Measurements from ENCODE around the gene PPM1E.
"Not testable (repeated sequence)": the region's sequence is repeated elsewhere in the genome, so short reads cannot be mapped to it uniquely, and the experiment has no call there.

The PPM1E gene

DNA sequence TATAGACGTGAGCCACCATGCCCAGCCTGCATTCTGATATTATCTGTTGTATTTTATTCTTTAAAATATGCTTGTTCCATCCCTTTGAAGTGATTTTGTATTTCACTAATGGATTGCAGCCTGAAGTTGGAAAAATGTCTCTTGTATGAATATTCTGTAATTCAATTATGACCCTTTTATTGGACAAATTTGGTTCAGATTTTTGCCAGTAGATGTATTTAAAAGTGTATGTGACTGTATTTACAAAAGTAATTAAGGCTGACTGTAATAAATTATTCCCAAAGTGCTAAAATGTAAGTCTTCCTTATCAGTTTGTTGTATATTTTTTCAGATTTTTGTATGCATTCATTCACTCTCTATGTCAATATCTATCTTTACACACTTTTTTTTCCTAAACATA lies 23.8 kb downstream of the PPM1E start:
- H3K4me3 ChIP-seq (ENCODE audit: low read depth, low read length): no peak overlapping the region
- H3K36me3 ChIP-seq (ENCODE audit: control insufficient read depth, insufficient read depth, low read length): no peaks in the 10 kb centered on the region
- no peaks in the 10 kb centered on the region for H3K4me1 ChIP-seq (ENCODE audit: control insufficient read depth, insufficient read depth, low read length)
- H3K27ac ChIP-seq (ENCODE audit: low read depth, low read length): no peak overlapping the region
- no peaks in the 10 kb centered on the region for H3K9me3 ChIP-seq (ENCODE audit: control insufficient read depth, insufficient read depth, low read length)
- H3K27me3 ChIP-seq (ENCODE audit: control insufficient read depth, insufficient read depth, low read length): no peaks in the 10 kb centered on the region
- H3K9ac ChIP-seq (ENCODE audit: low read depth, low read length): no peak overlapping the region

DNA sequence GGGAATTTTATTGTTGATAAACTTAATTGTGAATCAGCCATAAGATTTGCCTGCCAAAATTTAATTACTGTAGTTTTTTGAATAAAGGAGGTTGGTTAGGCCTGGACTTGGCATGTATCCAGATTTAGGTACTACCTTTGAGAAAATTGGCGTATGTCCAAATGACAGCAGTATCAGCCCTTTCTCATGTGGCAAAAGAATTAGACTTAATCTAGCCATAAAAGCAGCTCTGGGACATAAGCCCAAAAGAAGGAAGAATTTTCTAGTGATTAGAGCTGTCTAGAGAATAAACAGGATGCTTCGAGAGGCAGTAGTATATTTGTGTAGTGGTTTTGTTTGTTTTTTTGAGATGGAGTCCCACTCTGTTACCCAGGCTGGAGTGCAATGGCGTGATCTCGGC lies 27.7 kb downstream of the PPM1E start:
- no peak overlapping the region for H3K4me3 ChIP-seq (ENCODE audit: low read depth, low read length)
- no peaks in the 10 kb centered on the region for H3K9me3 ChIP-seq (ENCODE audit: control insufficient read depth, insufficient read depth, low read length)
- H3K27ac ChIP-seq (ENCODE audit: low read depth, low read length): no peak overlapping the region
- no peaks in the 10 kb centered on the region for H3K4me1 ChIP-seq (ENCODE audit: control insufficient read depth, insufficient read depth, low read length)
- H3K27me3 ChIP-seq (ENCODE audit: control insufficient read depth, insufficient read depth, low read length): no peaks in the 10 kb centered on the region
- no peak overlapping the region for H3K9ac ChIP-seq (ENCODE audit: low read depth, low read length)
- no peaks in the 10 kb centered on the region for H3K36me3 ChIP-seq (ENCODE audit: control insufficient read depth, insufficient read depth, low read length)

DNA sequence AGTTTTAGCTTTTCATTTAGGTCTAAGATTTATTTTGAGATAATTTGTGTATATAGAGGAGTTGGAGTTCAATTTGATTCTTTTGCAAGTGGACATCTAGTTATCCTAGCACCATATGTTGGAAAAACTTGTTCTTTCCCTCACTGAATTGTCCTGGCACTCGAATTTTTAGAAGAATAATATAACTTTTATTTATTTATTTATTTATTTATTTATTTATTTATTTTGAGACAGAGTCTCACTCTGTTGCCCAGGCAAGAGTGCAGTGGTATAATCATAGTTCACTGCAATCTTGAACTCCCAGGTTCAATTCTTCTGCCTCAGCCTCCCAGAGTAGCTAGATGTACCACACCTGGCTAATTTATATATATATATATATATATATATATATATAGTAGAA lies 29.4 kb downstream of the PPM1E start:
- no peak overlapping the region for H3K4me3 ChIP-seq (ENCODE audit: low read depth, low read length)
- no peak overlapping the region for H3K27ac ChIP-seq (ENCODE audit: low read depth, low read length)
- H3K9ac ChIP-seq (ENCODE audit: low read depth, low read length): no peak overlapping the region
- no peaks in the 10 kb centered on the region for H3K36me3 ChIP-seq (ENCODE audit: control insufficient read depth, insufficient read depth, low read length)
- no peaks in the 10 kb centered on the region for H3K9me3 ChIP-seq (ENCODE audit: control insufficient read depth, insufficient read depth, low read length)
- no peaks in the 10 kb centered on the region for H3K27me3 ChIP-seq (ENCODE audit: control insufficient read depth, insufficient read depth, low read length)
- no peaks in the 10 kb centered on the region for H3K4me1 ChIP-seq (ENCODE audit: control insufficient read depth, insufficient read depth, low read length)

DNA sequence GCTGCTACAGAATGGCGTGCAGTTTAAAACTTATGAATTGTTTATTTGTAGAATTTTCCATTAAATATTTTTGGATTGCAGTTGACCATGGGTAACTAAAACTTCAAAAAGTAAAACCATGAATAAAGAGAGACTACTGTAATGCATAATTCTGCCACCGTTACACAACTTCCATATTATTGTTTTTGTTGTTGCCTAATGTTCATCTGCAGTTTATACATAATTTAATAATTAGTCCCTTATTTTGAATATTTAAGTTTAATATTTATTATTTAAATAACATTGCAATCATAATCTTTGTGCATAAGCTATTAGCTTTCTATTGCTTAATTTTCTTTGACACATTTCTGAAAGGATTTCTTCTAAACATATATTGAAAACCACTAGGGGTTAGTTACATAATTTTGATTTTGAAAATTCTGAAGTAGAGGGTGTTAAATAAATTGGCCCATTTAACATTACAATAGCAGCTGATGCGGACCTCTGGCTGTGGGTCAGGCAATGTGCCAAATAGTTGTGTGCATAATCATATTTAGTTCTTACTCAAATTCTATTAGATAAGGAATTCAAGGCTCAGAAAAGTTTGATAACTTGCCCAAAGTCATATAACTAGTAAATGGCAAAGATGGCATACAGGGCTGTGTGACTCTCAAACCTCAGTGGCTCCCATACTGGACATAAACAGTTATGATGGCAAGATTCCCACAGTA lies 31.1 kb downstream of the PPM1E start:
- Histone ChIP-seq H3K9me3 (ENCODE audit: control insufficient read depth, insufficient read depth, low read length) (no peaks in the 10 kb centered on the region), H3K4me1 (ENCODE audit: control insufficient read depth, insufficient read depth, low read length) (no peaks in the 10 kb centered on the region), H3K27ac (ENCODE audit: low read depth, low read length) (no peak overlapping the region), H3K9ac (ENCODE audit: low read depth, low read length) (no peak overlapping the region), H3K36me3 (ENCODE audit: control insufficient read depth, insufficient read depth, low read length) (no peaks in the 10 kb centered on the region), H3K4me3 (ENCODE audit: low read depth, low read length) (no peak overlapping the region), H3K27me3 (ENCODE audit: control insufficient read depth, insufficient read depth, low read length) (no peaks in the 10 kb centered on the region)

DNA sequence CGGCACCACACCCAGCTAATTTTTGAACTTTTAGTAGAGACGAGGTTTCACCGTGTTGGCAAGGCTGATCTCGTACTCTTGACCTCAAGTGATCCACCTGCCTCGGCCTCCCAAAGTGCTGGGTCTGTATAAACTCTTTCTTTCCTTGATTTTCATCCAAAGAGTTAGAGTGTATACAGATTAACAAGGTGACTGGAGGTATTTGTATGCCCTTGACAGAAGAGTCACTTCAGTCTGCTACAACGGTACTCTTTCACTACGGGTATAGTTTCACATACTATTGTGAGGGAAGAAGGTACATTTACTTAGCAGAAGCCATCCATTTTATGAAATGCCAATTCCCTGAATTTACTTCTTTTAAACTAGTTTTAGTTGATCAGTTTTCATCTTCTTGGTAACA lies 32.5 kb downstream of the PPM1E start:
- no peaks in the 10 kb centered on the region for H3K4me1 ChIP-seq (ENCODE audit: control insufficient read depth, insufficient read depth, low read length)
- no peaks in the 10 kb centered on the region for H3K9me3 ChIP-seq (ENCODE audit: control insufficient read depth, insufficient read depth, low read length)
- no peaks in the 10 kb centered on the region for H3K36me3 ChIP-seq (ENCODE audit: control insufficient read depth, insufficient read depth, low read length)
- H3K27ac ChIP-seq (ENCODE audit: low read depth, low read length): no peak overlapping the region
- H3K4me3 ChIP-seq (ENCODE audit: low read depth, low read length): no peak overlapping the region
- no peaks in the 10 kb centered on the region for H3K27me3 ChIP-seq (ENCODE audit: control insufficient read depth, insufficient read depth, low read length)
- H3K9ac ChIP-seq (ENCODE audit: low read depth, low read length): no peak overlapping the region

DNA sequence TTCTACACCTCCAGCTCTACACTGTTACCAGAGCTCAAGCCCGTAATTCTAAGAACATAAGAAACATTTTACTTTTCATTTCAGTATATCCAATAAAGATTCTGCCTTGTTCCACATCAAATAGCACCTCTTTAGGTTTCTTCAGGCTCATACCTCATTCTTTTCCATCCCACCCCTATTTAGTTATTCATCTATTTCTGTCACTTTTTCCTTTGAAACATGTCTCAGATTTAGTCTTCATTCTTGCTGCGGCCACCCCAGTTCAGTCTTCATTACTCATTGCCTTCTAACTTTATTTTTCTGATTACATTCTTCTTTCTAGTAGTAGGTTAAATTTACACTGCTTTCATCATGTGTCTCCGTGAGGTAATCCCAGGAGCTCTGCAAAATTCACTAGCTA lies 33.5 kb downstream of the PPM1E start:
- H3K9ac ChIP-seq (ENCODE audit: low read depth, low read length): no peak overlapping the region
- H3K4me3 ChIP-seq (ENCODE audit: low read depth, low read length): no peak overlapping the region
- H3K27me3 ChIP-seq (ENCODE audit: control insufficient read depth, insufficient read depth, low read length): no peaks in the 10 kb centered on the region
- H3K27ac ChIP-seq (ENCODE audit: low read depth, low read length): no peak overlapping the region
- no peaks in the 10 kb centered on the region for H3K4me1 ChIP-seq (ENCODE audit: control insufficient read depth, insufficient read depth, low read length)
- H3K36me3 ChIP-seq (ENCODE audit: control insufficient read depth, insufficient read depth, low read length): no peaks in the 10 kb centered on the region
- no peaks in the 10 kb centered on the region for H3K9me3 ChIP-seq (ENCODE audit: control insufficient read depth, insufficient read depth, low read length)

DNA sequence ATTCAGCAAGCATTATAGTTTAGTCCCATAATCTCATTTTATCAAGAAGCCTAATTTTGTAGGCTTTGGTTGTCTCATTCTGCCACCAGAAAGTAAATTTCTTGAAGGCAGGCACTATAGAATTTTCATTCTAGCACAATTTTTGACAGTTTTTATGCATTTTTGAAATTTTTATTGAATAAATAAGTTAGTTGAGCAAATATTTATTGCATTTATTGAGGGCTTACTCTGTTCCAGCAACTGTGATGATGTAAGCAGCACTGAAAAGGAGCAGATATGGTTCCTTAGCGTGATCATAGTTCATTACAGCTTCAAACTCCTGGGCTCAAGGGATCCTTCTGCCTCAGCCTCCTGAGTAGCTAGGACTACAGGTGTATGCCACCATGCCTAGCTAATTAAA lies 34.2 kb downstream of the PPM1E start:
- no peak overlapping the region for H3K9ac ChIP-seq (ENCODE audit: low read depth, low read length)
- no peaks in the 10 kb centered on the region for H3K36me3 ChIP-seq (ENCODE audit: control insufficient read depth, insufficient read depth, low read length)
- H3K27me3 ChIP-seq (ENCODE audit: control insufficient read depth, insufficient read depth, low read length): no peaks in the 10 kb centered on the region
- H3K4me1 ChIP-seq (ENCODE audit: control insufficient read depth, insufficient read depth, low read length): no peaks in the 10 kb centered on the region
- H3K4me3 ChIP-seq (ENCODE audit: low read depth, low read length): no peak overlapping the region
- H3K27ac ChIP-seq (ENCODE audit: low read depth, low read length): no peak overlapping the region
- H3K9me3 ChIP-seq (ENCODE audit: control insufficient read depth, insufficient read depth, low read length): no peaks in the 10 kb centered on the region

DNA sequence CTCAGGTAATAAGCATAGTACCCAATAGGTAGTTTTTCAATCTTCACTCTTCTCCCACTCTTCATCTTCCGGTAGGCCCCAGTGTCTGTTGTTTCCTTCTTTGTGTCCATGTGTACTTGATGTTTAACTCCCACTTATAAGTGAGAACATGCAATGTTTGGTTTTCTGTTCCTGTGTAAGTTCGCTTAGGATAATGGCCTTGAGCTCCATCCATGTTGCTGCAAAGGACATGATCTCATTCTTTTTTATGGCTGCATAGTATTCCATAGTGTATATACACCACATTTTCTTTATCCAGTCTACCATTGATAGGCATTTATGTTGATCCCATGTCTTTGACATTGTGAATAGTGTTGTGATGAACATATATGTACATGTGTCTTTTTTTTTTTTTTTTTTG lies 38.9 kb downstream of the PPM1E start:
- not testable (repeated sequence) for H3K27me3 ChIP-seq (ENCODE audit: control insufficient read depth, insufficient read depth, low read length); H3K4me1 ChIP-seq (ENCODE audit: control insufficient read depth, insufficient read depth, low read length); H3K4me3 ChIP-seq (ENCODE audit: low read depth, low read length); H3K9me3 ChIP-seq (ENCODE audit: control insufficient read depth, insufficient read depth, low read length); H3K9ac ChIP-seq (ENCODE audit: low read depth, low read length); H3K27ac ChIP-seq (ENCODE audit: low read depth, low read length); H3K36me3 ChIP-seq (ENCODE audit: control insufficient read depth, insufficient read depth, low read length)

DNA sequence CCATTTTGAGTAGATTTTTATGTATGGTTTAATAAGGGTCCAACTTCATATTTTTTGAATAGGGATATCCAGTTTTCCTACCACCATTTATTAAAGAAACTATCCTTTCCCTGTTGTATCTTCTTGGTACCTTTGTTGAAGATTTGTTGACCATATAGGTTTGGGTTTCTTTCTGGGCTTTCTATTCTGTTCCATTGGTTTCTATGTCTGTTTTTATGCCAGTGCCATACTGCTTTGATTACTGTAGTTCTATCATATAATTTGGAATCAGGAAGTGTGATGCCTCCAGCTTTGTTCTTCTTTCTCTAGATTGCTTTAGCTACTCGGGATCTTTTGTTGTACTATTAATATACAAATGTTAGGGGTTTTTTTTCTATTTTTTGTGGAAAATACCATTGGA lies 46.5 kb downstream of the PPM1E start:
- Histone ChIP-seq H3K9me3 (ENCODE audit: control insufficient read depth, insufficient read depth, low read length) (no peaks in the 10 kb centered on the region), H3K4me3 (ENCODE audit: low read depth, low read length) (no peak overlapping the region), H3K4me1 (ENCODE audit: control insufficient read depth, insufficient read depth, low read length) (no peaks in the 10 kb centered on the region), H3K27me3 (ENCODE audit: control insufficient read depth, insufficient read depth, low read length) (no peaks in the 10 kb centered on the region), H3K27ac (ENCODE audit: low read depth, low read length) (no peak overlapping the region), H3K36me3 (ENCODE audit: control insufficient read depth, insufficient read depth, low read length) (no peaks in the 10 kb centered on the region), H3K9ac (ENCODE audit: low read depth, low read length) (no peak overlapping the region)

DNA sequence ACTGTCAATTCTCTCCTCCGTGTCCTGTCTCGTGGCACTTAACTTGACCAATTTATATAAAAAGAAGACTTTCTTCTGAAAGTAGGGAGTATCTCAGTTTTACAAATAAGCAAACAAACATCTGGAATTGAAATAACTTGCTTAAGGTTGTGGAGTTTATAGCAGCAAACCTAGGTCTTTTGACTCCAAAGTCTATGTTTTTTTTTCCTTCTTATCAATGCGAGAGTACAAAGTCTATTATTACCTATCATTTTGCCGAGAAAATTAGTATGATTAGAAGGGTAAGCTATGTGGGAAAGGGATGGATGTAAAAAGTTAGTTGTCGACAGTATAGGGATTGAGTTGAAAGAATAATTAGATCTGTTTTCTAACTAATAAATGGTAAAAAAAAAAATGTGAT lies 50.4 kb downstream of the PPM1E start:
- Histone ChIP-seq H3K36me3 (ENCODE audit: control insufficient read depth, insufficient read depth, low read length) (no peaks in the 10 kb centered on the region), H3K4me3 (ENCODE audit: low read depth, low read length) (no peak overlapping the region), H3K4me1 (ENCODE audit: control insufficient read depth, insufficient read depth, low read length) (no peaks in the 10 kb centered on the region), H3K9me3 (ENCODE audit: control insufficient read depth, insufficient read depth, low read length) (no peaks in the 10 kb centered on the region), H3K9ac (ENCODE audit: low read depth, low read length) (no peak overlapping the region), H3K27me3 (ENCODE audit: control insufficient read depth, insufficient read depth, low read length) (no peaks in the 10 kb centered on the region), H3K27ac (ENCODE audit: low read depth, low read length) (no peak overlapping the region)

DNA sequence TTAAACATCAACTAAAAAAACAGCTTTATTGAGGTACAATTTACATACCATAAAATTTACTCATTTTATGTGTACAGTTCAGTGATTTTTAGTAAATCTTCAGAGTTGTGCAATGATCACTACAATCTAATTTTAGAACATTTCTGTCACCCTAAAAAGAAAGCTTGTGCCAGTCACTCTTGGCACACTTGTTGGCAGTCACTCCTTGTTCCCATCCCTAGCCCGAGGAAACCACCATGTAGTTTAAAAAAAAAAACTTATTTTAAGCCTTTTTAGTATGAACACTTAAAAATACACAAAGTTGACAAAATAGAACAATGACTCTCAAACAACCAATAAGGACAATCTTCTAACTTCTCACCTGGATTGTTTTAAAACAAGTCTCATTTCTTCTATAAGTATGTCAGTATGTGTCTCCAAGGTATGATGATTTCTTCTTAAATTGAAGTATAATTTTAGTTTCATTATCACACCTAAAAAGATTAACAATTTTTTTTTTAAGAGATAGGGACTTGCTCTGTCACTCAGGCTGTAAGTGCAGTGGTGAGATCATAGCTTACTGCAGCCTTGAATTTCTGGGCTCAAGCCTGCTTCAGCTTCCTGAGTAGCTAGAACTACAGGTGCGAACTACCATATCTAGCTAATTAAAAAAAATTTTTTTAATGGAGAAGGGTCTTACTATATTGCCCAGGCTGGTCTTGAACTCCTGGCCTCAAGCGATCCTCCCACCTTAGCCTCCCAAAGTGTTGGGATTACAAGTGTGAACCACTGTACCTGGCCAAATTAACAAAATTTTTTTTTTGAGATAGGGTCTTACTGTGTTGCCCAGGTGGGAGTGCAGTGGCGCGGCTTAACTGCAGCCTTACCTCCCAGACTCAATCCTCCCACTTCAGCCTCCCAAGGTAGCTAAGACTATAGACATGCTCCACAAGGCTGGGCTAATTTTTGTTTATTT lies 53.2 kb downstream of the PPM1E start:
- Histone ChIP-seq H3K9me3 (ENCODE audit: control insufficient read depth, insufficient read depth, low read length) (no peaks in the 10 kb centered on the region), H3K4me3 (ENCODE audit: low read depth, low read length) (no peak overlapping the region), H3K4me1 (ENCODE audit: control insufficient read depth, insufficient read depth, low read length) (no peaks in the 10 kb centered on the region), H3K36me3 (ENCODE audit: control insufficient read depth, insufficient read depth, low read length) (no peaks in the 10 kb centered on the region), H3K9ac (ENCODE audit: low read depth, low read length) (no peak overlapping the region), H3K27me3 (ENCODE audit: control insufficient read depth, insufficient read depth, low read length) (no peaks in the 10 kb centered on the region), H3K27ac (ENCODE audit: low read depth, low read length) (no peak overlapping the region)
